ENCODE measurements around the gene FYB2. TPM values are rescaled to one million over a fixed set of nuclear protein-coding genes. Genes with fewer than 3 reads are reported as not detected.

FYB2 gene
- polyA plus RNA-seq, 1 donor from 2014 or later, result 0.69 TPM

GRCh38 chr1:56838759-56839158 is 19.6 kb upstream of the FYB2 start:
- no peak overlapping the region for H3K9ac ChIP-seq (ENCODE audit: low read length)
- TF ChIP-seq CTCF (IDR thresholded peaks at IDR 0.05; ENCODE audit: poor library complexity, severe bottlenecking), result no peak
- no peak for TF ChIP-seq EZH2 (IDR thresholded peaks at IDR 0.05; ENCODE audit: borderline replicate concordance, insufficient read depth, low read length, poor library complexity, severe bottlenecking)
- no peak for TF ChIP-seq POLR2AphosphoS5 (IDR thresholded peaks at IDR 0.05)
- no peaks in the 10 kb centered on the region for H3K27me3 ChIP-seq (ENCODE audit: insufficient read depth, low read depth, low read length)
- no peak overlapping the region for H3K4me2 ChIP-seq (ENCODE audit: low read length)
- no peaks in the 10 kb centered on the region for H3K79me2 ChIP-seq (replicated peaks; ENCODE audit: insufficient read depth, low read length)
- no peaks in the 10 kb centered on the region for H3F3A ChIP-seq (ENCODE audit: insufficient read depth, low read length, poor library complexity, severe bottlenecking)
- H3K27ac ChIP-seq (ENCODE audit: low read length), result no peak overlapping the region
- no peak overlapping the region for H2AFZ ChIP-seq (ENCODE audit: low read depth, low read length)
- no peaks in the 10 kb centered on the region for H3K9me2 ChIP-seq (ENCODE audit: insufficient read depth, low read length)
- H4K20me1 ChIP-seq (ENCODE audit: insufficient read depth), result no peaks in the 10 kb centered on the region
- no peak overlapping the region for H3K4me3 ChIP-seq (ENCODE audit: low read length)
- H3K9me3 ChIP-seq (ENCODE audit: low read length), result no peaks in the 10 kb centered on the region
- H3K36me3 ChIP-seq (ENCODE audit: insufficient read depth, low read length), result no peaks in the 10 kb centered on the region

GRCh38 chr1:56837244-56837939 is 18.2 kb upstream of the FYB2 start:
- no peak overlapping the region for H2AFZ ChIP-seq (ENCODE audit: low read depth, low read length)
- H3K27ac ChIP-seq (ENCODE audit: low read length), result no peak overlapping the region
- H3K27me3 ChIP-seq (ENCODE audit: insufficient read depth, low read depth, low read length), result no peaks in the 10 kb centered on the region
- no peaks in the 10 kb centered on the region for H3K79me2 ChIP-seq (replicated peaks; ENCODE audit: insufficient read depth, low read length)
- no peaks in the 10 kb centered on the region for H3F3A ChIP-seq (ENCODE audit: insufficient read depth, low read length, poor library complexity, severe bottlenecking)
- no peaks in the 10 kb centered on the region for H3K36me3 ChIP-seq (ENCODE audit: insufficient read depth, low read length)
- H3K9me2 ChIP-seq (ENCODE audit: insufficient read depth, low read length), result no peaks in the 10 kb centered on the region
- H4K20me1 ChIP-seq (ENCODE audit: insufficient read depth), result no peaks in the 10 kb centered on the region
- no peaks in the 10 kb centered on the region for H3K9me3 ChIP-seq (ENCODE audit: low read length)
- no peak overlapping the region for H3K9ac ChIP-seq (ENCODE audit: low read length)
- no peak for TF ChIP-seq CTCF (IDR thresholded peaks at IDR 0.05; ENCODE audit: poor library complexity, severe bottlenecking)
- TF ChIP-seq EP300 (conservative IDR thresholded peaks at IDR 0.05; ENCODE audit: poor library complexity, severe bottlenecking), result no peak
- TF ChIP-seq MXI1 (conservative IDR thresholded peaks at IDR 0.05; ENCODE audit: poor library complexity, severe bottlenecking), result no peak
- no peak for TF ChIP-seq RAD21 (conservative IDR thresholded peaks at IDR 0.05)
- no peak for TF ChIP-seq SMC3 (conservative IDR thresholded peaks at IDR 0.05; ENCODE audit: poor library complexity)
- no peak for TF ChIP-seq POLR2AphosphoS5 (IDR thresholded peaks at IDR 0.05)
- TF ChIP-seq TAF1 (IDR thresholded peaks at IDR 0.05; ENCODE audit: low read depth), result no peak
- TF ChIP-seq EZH2 (IDR thresholded peaks at IDR 0.05; ENCODE audit: borderline replicate concordance, insufficient read depth, low read length, poor library complexity, severe bottlenecking), result no peak
- no peak for TF ChIP-seq REST (IDR thresholded peaks at IDR 0.05; ENCODE audit: borderline replicate concordance)
- H3K4me2 ChIP-seq (ENCODE audit: low read length), result no peak overlapping the region
- no peak overlapping the region for H3K4me3 ChIP-seq (ENCODE audit: low read length)

Data from neural cell (in vitro differentiated cells).